ENCODE data around the gene NAGK.

DNA sequence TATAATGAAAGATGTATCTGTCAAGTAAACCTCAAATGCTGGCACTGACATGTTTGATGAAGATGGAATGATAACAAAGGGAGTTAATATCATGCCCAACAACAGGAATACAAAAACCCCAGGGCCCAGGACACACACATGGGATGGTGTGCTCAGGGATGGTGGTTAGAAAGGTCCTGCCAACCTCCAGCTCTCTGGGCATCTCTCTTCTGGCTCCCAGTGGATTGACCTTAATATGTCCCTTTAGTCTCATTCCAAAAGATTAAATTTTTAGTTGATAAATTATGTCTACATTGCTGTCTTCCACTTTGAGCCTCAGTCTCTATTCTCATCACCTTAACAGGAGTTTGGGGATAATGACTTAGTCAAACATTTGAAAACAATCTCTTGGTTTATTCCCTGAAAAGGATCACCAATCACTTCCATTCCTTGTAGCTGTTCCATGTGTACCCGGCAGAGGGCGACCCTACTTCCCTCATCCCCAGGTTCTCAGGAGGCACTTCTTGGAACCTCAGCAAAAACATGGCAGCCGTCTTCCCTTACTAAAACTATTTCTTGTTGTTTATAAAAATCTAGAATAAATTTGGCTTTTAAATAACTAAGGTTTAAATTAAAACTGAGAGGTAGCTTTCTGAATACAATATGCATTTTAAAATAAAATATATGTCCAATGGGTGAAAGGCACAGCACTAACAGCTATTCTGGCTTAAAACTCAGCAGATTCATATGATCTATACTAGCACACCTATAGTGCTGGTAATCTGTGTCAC, 31.9 kb downstream of the NAGK start:
- TF ChIP-seq, protein P1, sequence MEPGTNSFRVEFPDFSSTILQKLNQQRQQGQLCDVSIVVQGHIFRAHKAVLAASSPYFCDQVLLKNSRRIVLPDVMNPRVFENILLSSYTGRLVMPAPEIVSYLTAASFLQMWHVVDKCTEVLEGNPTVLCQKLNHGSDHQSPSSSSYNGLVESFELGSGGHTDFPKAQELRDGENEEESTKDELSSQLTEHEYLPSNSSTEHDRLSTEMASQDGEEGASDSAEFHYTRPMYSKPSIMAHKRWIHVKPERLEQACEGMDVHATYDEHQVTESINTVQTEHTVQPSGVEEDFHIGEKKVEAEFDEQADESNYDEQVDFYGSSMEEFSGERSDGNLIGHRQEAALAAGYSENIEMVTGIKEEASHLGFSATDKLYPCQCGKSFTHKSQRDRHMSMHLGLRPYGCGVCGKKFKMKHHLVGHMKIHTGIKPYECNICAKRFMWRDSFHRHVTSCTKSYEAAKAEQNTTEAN (CRISPR knock-in tag; IDR thresholded peaks at IDR 0.05), result no peak
- TF ChIP-seq, protein P2, sequence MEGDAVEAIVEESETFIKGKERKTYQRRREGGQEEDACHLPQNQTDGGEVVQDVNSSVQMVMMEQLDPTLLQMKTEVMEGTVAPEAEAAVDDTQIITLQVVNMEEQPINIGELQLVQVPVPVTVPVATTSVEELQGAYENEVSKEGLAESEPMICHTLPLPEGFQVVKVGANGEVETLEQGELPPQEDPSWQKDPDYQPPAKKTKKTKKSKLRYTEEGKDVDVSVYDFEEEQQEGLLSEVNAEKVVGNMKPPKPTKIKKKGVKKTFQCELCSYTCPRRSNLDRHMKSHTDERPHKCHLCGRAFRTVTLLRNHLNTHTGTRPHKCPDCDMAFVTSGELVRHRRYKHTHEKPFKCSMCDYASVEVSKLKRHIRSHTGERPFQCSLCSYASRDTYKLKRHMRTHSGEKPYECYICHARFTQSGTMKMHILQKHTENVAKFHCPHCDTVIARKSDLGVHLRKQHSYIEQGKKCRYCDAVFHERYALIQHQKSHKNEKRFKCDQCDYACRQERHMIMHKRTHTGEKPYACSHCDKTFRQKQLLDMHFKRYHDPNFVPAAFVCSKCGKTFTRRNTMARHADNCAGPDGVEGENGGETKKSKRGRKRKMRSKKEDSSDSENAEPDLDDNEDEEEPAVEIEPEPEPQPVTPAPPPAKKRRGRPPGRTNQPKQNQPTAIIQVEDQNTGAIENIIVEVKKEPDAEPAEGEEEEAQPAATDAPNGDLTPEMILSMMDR (IDR thresholded peaks at IDR 0.05), result peak; percentile 59
- TF ChIP-seq TCF7 (CRISPR knock-in tag; IDR thresholded peaks at IDR 0.05; ENCODE audit: low read depth), result no peak
- TF ChIP-seq, protein P3, sequence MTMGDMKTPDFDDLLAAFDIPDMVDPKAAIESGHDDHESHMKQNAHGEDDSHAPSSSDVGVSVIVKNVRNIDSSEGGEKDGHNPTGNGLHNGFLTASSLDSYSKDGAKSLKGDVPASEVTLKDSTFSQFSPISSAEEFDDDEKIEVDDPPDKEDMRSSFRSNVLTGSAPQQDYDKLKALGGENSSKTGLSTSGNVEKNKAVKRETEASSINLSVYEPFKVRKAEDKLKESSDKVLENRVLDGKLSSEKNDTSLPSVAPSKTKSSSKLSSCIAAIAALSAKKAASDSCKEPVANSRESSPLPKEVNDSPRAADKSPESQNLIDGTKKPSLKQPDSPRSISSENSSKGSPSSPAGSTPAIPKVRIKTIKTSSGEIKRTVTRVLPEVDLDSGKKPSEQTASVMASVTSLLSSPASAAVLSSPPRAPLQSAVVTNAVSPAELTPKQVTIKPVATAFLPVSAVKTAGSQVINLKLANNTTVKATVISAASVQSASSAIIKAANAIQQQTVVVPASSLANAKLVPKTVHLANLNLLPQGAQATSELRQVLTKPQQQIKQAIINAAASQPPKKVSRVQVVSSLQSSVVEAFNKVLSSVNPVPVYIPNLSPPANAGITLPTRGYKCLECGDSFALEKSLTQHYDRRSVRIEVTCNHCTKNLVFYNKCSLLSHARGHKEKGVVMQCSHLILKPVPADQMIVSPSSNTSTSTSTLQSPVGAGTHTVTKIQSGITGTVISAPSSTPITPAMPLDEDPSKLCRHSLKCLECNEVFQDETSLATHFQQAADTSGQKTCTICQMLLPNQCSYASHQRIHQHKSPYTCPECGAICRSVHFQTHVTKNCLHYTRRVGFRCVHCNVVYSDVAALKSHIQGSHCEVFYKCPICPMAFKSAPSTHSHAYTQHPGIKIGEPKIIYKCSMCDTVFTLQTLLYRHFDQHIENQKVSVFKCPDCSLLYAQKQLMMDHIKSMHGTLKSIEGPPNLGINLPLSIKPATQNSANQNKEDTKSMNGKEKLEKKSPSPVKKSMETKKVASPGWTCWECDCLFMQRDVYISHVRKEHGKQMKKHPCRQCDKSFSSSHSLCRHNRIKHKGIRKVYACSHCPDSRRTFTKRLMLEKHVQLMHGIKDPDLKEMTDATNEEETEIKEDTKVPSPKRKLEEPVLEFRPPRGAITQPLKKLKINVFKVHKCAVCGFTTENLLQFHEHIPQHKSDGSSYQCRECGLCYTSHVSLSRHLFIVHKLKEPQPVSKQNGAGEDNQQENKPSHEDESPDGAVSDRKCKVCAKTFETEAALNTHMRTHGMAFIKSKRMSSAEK (CRISPR knock-in tag; IDR thresholded peaks at IDR 0.05; ENCODE audit: borderline replicate concordance), result no peak
- no peak for TF ChIP-seq E2F5 (CRISPR knock-in tag; IDR thresholded peaks at IDR 0.05)
- TF ChIP-seq CREM (CRISPR knock-in tag; IDR thresholded peaks at IDR 0.05), result no peak
- TF ChIP-seq ATF3 (CRISPR knock-in tag; conservative IDR thresholded peaks at IDR 0.05), result no peak
- TF ChIP-seq IRF1 (CRISPR knock-in tag; IDR thresholded peaks at IDR 0.05), result no peak
- no peak for TF ChIP-seq NR3C1 (CRISPR knock-in tag; conservative IDR thresholded peaks at IDR 0.05; ENCODE audit: low read depth)
- TF ChIP-seq ZBTB21 (CRISPR knock-in tag; IDR thresholded peaks at IDR 0.05; ENCODE audit: borderline replicate concordance), result no peak
- no peak for TF ChIP-seq SMAD4 (CRISPR knock-in tag; IDR thresholded peaks at IDR 0.05)
- TF ChIP-seq, protein P4, sequence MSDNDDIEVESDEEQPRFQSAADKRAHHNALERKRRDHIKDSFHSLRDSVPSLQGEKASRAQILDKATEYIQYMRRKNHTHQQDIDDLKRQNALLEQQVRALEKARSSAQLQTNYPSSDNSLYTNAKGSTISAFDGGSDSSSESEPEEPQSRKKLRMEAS (CRISPR knock-in tag; IDR thresholded peaks at IDR 0.05), result no peak
- no peak for TF ChIP-seq ZNF425 (CRISPR knock-in tag; conservative IDR thresholded peaks at IDR 0.05)
- no peak for TF ChIP-seq FOXJ3 (CRISPR knock-in tag; IDR thresholded peaks at IDR 0.05; ENCODE audit: borderline replicate concordance)
